HepG2 (cell line): Measurements from ENCODE around the gene C16orf87. TPM values are rescaled to one million over a fixed set of nuclear protein-coding genes. Genes with fewer than 3 reads are reported as not detected.
A peak's percentile ranks its signal among the peaks of the same experiment; 100 is the strongest.

Experiments
- FOXP4 ChIP-seq: sonication (generic); formaldehyde crosslinking; IDR thresholded peaks from 2 replicates; pipeline ENCODE4 v1.4.0; 2020; ENCODE audit warnings: missing genetic modification reagents
- KAT8 ChIP-seq: IDR thresholded peaks from 2 replicates; pipeline ENCODE4 v1.6.1; 2016; ENCODE audit warnings: missing genetic modification reagents, missing compliant biosample characterization
- KDM2A ChIP-seq: sonication (generic); formaldehyde crosslinking; IDR thresholded peaks from 2 replicates; pipeline ENCODE4 v1.4.0; 2020; ENCODE audit warnings: low read depth, missing genetic modification reagents, borderline replicate concordance
- MYC ChIP-seq: sonication (generic); formaldehyde crosslinking; IDR thresholded peaks from 2 replicates; pipeline ENCODE4 v1.9.0; 2021; ENCODE audit warnings: missing genetic modification reagents, borderline replicate concordance
- NFAT5 ChIP-seq: sonication (generic); formaldehyde crosslinking; IDR thresholded peaks from 2 replicates; pipeline ENCODE4 v1.4.0; 2020; ENCODE audit warnings: missing genetic modification reagents
- NFIB ChIP-seq: sonication (generic); formaldehyde crosslinking; IDR thresholded peaks from 2 replicates; pipeline ENCODE4 v1.9.0; 2021; ENCODE audit warnings: missing genetic modification reagents, mild to moderate bottlenecking, borderline replicate concordance
- RNF2 ChIP-seq: fragments of 450-650 bp; conservative IDR thresholded peaks from 2 replicates; pipeline ENCODE4 v1.6.1; 2016; ENCODE audit warnings: low read depth
- ZBTB34 ChIP-seq: sonication (generic); formaldehyde crosslinking; IDR thresholded peaks from 2 replicates; pipeline ENCODE4 v1.8.0; 2022; ENCODE audit warnings: mild to moderate bottlenecking, missing genetic modification reagents
- ZNF235 ChIP-seq: sonication (generic); formaldehyde crosslinking; IDR thresholded peaks from 2 replicates; pipeline ENCODE4 v1.8.1; 2023; ENCODE audit warnings: mild to moderate bottlenecking, missing genetic modification reagents, borderline replicate concordance
- ZNF546 ChIP-seq: sonication (generic); formaldehyde crosslinking; conservative IDR thresholded peaks from 2 replicates; pipeline ENCODE4 v1.8.1; 2023; ENCODE audit warnings: mild to moderate bottlenecking, missing genetic modification reagents
- ZNF790 ChIP-seq: sonication (generic); formaldehyde crosslinking; IDR thresholded peaks from 2 replicates; pipeline ENCODE4 v1.8.0; 2022; ENCODE audit warnings: missing genetic modification reagents, mild to moderate bottlenecking, borderline replicate concordance
- polyA plus RNA-seq, 8 experiments: library from polyadenylated mRNA; depleted of rRNA in 3 of 8; stranded (reverse) in 7 of 8; unstranded in 1 of 8; fragments of >200 nt; fragmentation: Illumina TruSeq in 4 of 8; extraction: Trizol in 4 of 8; gene quantifications; 2 replicates each; pipeline versions ENCODE4 v1.2.1 to v1.2.3, GENCODE V29; 2011 to 2016; ENCODE audit warnings: low read depth in 4 of 8, missing spikeins in 1 of 8, mixed read lengths in 1 of 8; ENCODE audit not compliant: insufficient read depth in 1 of 8
- total RNA-seq, 5 experiments: library from RNA; depleted of rRNA; stranded (reverse); fragments of >200 nt; fragmentation: Illumina TruSeq; extraction: Trizol; gene quantifications; 2 replicates each; pipeline ENCODE4 v1.2.3, GENCODE V29; 2016; ENCODE audit warnings: low read depth in 1 of 5

C16orf87 gene
- total and polyA plus RNA-seq, 2 of the 13 experiments (the other 11 are each of a cell fraction or from before 2014, with no cell fraction given) = 8.6 to 19.5 TPM

GRCh38 chr16:46747777-46748651 is 83.0 kb downstream of the C16orf87 start, which contains the start of gene MYLK3 (continued):
- no peak for TF ChIP-seq ZNF790 (CRISPR knock-in tag)
- TF ChIP-seq KAT8 = no peak
- no peak for TF ChIP-seq NFIB
- TF ChIP-seq ZNF235 (CRISPR knock-in tag) = no peak
- no peak for TF ChIP-seq RNF2
- no peak; the same call in 1 of the 2 replicates for TF ChIP-seq MYC (CRISPR knock-in tag)
- no peak for TF ChIP-seq FOXP4 (CRISPR knock-in tag)
- TF ChIP-seq ZBTB34 (CRISPR knock-in tag) = no peak
- TF ChIP-seq KDM2A = 0 out of 2 replicates have a peak, but pooled peaks have one; percentile 10
- 0 out of 2 replicates have a peak, but pooled peaks have one; percentile 14 for TF ChIP-seq ZNF546
- TF ChIP-seq NFAT5 = no peak
